ENCODE results near the gene VCL.
"Not testable (repeated sequence)": the region's sequence is repeated elsewhere in the genome, so short reads cannot be mapped to it uniquely, and the experiment has no call there.

Gene VCL

GRCh38 chr10:74113546-74113945 is 115.6 kb downstream of the VCL start:
- DNase-seq: no peak

DNA sequence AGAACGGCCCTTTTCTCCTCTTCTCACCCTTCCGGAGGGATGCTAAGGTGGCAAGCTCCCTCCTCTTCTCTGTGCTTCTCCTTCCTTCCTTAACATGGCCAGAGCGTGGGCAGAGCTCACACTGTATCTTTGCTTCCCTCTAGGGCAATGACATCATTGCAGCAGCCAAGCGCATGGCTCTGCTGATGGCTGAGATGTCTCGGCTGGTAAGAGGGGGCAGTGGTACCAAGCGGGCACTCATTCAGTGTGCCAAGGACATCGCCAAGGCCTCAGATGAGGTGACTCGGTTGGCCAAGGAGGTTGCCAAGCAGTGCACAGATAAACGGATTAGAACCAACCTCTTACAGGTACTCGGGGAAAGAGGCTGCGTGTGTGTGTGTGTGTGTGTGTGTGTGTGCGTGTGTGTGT is 116.1 kb downstream of the VCL start:
- DNase-seq: no peak

GRCh38 chr10:74117738-74118137 is 119.8 kb downstream of the VCL start:
- DNase-seq: no peak

DNA sequence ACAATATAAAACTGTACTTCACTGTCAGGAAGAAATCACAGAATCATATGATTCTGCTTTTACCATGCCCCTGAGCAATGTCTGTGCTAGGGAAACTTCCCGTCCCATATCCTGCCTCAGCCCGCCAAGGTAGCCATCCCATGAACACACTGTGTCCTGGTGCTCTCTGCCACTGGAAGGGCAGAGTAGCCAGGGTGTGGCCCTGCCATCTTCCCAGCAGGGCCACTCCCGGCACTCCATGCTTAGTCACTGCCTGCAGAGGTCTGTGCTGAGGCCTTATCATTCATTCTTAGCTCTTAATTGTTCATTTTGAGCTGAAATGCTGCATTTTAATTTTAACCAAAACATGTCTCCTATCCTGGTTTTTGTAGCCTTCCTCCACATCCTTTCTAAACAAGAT is 120.9 kb downstream of the VCL start:
- DNase-seq: no peak

DNA sequence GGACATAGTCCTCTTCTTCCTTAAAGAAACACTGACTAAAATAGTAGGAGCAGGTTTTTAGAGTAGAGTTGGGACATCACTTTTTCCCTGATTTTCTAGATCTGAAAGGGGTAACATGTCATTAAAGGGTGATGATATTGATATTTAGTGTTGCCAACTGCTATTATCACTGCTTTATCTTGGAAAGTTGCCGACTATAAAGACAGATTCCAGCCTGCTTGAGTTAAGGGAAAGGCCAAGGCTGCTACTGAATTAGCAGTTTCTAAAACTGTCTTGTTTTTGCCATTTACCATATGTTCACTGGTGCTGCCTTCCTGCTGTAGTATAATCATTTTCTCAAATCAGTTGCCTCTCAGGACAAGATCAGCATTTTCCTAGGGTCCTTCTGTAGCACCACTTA is 123.0 kb downstream of the VCL start:
- no peak for DNase-seq

DNA sequence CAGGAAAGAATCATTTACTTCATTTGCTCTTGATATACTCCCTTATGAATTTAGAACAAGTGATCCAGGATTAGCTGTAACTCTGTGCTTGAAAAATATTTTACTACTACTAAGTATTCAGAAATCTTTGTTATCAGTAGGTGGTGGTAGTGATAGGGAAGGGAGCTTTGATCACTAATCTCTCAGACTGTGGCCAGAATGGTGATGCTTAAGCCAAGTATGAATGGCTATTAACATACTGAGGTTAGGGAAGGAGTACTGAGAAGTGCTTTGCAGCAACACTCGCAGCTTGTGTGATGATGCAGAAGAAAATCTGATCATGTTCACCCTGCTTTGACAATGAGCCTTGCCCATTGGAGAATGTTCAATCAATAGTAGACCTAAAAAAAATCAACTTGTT is 123.5 kb downstream of the VCL start:
- DNase-seq: no peak

DNA sequence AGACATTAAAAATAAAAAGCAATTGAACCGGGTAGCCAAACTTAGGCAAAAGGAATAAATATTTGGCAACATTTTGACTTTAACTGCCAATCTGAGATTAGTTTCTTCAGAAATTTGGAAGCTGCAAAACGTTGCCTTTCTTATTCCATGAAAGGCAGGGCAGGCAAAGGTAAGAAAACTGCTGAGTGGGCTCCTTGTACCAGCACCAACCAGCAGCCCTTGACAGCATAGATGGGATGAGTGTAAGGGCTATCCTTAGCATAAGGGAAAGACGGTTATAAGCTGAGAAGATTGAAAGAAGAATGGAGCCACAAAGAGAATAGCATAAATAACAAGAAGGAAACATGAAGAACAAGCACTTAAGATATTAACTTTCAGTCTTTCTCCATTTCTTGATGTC is 124.1 kb downstream of the VCL start:
- DNase-seq: no peak

GRCh38 chr10:74123081-74123480 is 125.2 kb downstream of the VCL start:
- DNase-seq: no peak

GRCh38 chr10:74133923-74134820 is 136.3 kb downstream of the VCL start:
- DNase-seq: no peak

DNA sequence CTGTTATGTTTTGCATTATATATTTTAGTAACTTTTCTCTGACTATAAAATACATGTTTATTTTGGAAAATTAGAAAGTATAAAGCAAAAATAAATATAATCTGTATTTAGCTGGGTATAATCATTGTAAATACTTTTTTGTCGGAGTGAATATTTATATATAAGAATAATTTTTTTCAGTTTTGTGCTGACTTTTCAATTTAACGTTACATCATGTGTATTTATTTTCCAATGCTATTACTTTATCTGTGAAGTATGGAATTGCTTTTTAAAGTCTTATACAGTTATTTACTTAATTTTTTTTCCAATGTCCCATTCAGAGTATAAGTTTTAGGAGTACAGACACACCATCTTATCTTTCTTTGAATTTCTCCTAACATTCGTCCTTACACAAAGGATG is 137.5 kb downstream of the VCL start:
- no peak for DNase-seq

GRCh38 chr10:74137992-74138391 is 140.1 kb downstream of the VCL start:
- no peak for DNase-seq

GRCh38 chr10:74138596-74138995 is 140.7 kb downstream of the VCL start:
- not testable (repeated sequence) for DNase-seq

DNA sequence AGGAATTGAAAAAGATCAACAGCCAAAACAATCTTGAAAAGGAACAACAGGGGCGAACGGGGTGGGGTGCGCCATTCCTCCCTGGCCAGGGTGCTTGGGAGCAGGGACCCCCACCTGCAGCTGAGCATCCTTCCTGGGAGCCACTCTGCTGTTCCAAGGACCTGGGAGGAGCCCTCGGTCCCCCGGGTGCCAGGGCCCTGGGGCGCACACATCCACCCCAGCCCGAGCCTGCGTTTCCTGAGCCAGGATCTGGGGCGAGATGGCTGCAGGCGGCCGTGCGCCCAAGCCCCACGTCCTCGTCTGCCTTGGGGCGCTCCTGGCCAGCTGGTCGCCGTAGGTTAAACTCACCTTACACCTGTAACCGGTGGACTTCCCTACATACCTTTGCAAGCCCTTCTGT is 142.1 kb downstream of the VCL start:
- no peak for DNase-seq

GRCh38 chr10:74140553-74140952 is 142.6 kb downstream of the VCL start:
- DNase-seq: no peak

GRCh38 chr10:74145133-74145532 is 147.2 kb downstream of the VCL start:
- no peak for DNase-seq

GRCh38 chr10:74146980-74147379 is 149.1 kb downstream of the VCL start:
- not testable (repeated sequence) for DNase-seq

GRCh38 chr10:74150204-74150989 is 152.5 kb downstream of the VCL start, which contains the start of gene AP3M1:
AP3M1 (minus strand) TSS chr10:74150828; CDS start chr10:74138379, 12,449 bp downstream.
- peak; percentile 47 for DNase-seq

DNA sequence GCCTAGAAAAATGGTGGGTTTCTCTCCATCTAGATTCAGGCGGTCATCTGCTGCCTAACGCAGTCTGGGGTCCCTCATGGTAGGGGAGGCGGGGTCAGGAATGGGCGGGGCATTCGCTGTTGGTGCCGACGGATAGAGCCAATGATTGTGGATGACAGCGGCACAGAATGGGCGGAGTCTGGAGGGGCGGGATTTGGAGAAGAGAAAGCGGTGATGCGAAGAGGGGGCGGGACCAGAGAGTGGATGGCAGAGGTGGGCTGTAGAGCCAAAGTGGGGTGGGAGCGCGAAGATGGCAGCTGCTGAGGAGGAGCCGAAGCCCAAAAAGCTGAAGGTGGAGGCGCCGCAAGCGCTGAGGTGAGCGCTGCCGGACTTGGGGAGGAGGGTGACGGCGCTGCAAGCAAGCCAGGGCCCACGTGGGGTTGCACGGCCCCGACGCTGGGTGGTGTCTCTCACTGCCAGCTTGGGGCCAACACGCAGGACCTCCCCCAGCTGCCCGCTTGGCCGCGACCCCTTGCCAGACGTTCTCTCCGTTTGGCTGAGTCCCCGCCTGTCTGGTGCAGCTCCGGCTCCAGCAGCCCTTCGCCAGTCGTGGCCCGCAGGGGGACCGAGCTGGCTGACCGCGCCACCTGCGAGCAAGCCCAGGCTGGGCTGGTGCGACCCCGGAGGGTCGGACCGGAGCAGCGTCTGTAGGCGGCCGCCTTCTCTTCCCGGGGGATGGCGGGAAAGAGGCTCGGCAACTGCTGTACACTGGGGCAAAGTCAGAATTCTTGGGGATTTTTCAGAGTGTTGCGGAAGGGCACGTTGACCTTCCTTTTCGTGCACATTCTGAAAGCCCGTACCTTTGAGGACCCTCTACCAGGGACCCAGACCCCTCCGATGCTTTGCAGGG is 153.3 kb downstream of the VCL start, which contains the start of gene ADK:
TSS of gene ADK (plus strand) at position 232 of the 889 bp plus-strand sequence. CDS start at position 290, 58 bp downstream.
- peak; percentile 71 for DNase-seq

- DNase-seq: no peak
Observed at GRCh38 chr10:74151879-74152722, 154.2 kb downstream of the VCL start.

DNA sequence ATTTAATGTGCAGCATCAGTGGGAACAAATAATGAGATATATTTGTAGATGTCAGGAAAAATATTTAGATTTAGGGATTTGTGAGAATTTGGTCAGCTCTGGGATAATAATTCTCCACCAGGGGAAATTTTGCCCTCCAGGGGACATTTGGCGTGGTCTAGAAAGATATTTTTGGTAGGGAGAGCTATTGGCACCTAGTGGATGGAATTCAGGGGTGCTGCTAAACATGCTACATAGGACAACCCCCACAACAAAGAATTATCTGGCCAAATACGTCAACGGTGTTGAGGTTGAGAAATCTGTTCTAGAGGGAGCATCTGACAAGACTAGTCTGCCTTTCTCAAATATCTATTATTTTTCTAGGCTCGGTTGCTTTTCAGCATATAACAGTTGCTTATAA is 155.2 kb downstream of the VCL start:
- no peak for DNase-seq

GRCh38 chr10:74153676-74154075 is 155.8 kb downstream of the VCL start:
- DNase-seq: no peak

- DNase-seq: no peak
Observed at GRCh38 chr10:74156919-74157289, 159.0 kb downstream of the VCL start.
